CD4-positive, alpha-beta T cell treated with Interleukin-15 for 4 hours (primary cell): ENCODE data around the gene EPYC.
"Not testable (repeated sequence)": the region's sequence is repeated elsewhere in the genome, so short reads cannot be mapped to it uniquely, and the experiment has no call there.

Source experiments
- DNase-seq: peaks from one replicate; pipeline ENCODE4 v3.0.0-alpha.2; 2020; ENCODE audit warnings: low spot score

Gene EPYC

GRCh38 chr12:90990611-90991010, 14.2 kb downstream of the EPYC start:
- no peak for DNase-seq

DNA sequence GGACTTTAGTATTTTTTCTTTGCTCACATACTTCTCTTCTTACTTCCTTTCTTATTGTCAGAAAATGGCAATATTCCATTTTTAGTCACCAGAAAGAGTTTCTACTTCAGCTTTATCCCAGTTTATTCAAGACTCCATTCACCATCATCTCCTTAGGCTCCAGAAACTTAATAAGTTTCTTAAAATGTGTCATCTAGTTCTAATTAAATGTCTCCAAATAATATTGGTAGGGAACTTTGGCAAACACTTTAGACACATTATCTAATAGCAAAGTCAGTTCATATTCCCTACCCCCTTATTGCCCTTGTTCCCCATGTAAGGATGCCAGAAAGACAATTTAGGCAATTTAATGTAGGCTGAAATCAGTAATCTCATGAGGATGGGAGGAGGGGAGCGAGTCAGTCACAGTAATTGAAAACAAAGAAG, 15.1 kb downstream of the EPYC start:
- no peak for DNase-seq

DNA sequence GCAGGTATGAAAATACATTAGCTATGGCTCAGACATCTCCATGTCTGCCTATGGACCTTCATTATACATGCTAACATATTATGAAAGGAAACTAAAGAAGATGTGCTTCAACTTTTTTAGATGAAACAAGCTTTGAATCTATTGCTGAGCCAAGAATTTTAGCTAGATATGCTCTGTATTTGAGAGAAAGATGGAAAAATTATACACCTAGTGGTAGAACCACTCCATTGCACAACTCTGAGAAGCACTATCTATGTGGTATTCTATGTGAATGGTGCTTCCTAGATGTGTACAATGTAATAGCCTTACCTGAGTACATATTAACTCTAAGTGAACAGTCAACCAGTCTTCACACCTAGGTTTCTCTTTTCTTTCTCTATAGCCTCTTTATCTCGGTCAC, 17.3 kb downstream of the EPYC start:
- no peak for DNase-seq

DNA sequence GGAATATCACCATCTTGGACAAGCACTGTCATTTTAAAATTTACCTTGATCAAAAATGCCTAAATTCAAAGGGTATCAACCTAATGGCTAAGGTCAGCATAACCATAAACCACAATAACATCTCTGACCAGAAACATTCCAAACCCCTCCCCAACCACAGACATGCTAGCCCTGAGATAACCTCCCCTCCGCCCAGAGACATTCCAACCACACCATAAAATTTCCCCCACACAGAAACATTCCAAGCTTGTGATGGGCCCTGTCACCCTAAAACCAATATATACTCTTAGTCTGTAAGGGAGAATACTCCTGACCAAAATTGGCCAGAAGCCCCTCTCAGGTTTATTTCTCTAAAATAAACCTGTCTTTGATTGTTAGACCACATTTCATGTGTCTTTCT, 17.7 kb downstream of the EPYC start:
- DNase-seq = no peak

DNA sequence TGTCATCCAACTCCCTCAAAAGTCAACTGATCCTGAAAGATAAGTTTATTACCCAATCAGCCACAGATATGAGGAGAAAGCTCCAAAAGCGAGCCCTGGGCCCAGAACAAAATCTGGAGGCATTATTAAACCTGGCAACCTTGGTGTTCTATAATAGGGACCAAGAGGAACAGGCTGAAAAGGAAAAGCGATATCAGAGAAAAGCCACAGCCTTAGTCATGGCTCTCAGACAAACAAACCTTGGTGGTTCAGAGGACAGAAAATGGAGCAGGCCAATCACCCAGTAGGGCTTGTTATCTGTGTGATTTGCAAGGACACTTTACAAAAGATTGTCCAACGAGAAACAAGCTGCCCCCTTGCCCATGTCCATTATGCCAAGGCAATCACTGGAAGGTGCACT, 19.4 kb downstream of the EPYC start:
- DNase-seq = not testable (repeated sequence)

DNA sequence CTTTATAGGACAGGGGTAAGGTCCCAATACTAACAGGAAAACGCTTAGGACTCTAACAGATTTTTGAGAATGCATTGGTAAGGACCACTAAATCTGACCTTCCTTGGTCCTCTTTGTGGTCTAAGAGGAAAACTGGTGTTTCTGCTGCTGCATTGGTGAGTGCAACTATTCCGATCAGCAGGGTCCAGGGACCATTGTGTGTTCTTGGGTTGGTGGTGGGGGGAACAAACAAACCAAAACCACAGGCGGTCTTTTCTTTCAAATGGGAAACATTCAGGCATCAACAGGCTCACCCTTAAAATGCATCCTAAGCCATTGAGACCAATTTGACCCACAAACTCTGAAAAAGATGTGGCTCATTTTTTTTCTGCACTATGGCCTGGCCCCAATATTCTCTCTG, 20.7 kb downstream of the EPYC start:
- no peak for DNase-seq

- no peak for DNase-seq
Observed at GRCh38 chr12:90982170-90982569, 22.6 kb downstream of the EPYC start.

DNA sequence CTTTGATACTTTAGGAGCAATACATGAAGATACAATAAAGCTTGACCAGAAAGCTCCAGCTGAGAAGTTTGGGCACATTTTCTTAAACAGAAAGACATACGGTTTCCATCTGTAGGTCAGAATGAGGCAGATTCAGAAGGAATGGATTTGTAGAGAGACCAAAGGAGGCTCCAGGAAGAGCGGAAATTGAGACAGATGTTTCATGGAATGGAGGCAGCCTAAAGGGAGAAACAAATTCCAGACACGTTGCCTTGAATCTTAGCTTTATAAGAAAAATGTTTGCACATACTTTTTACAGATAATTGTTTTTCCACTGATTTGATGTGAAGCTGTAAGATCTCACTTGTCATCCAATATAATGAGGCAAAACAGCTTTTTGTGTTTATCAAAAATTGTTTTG, 24.8 kb downstream of the EPYC start:
- no peak for DNase-seq

DNA sequence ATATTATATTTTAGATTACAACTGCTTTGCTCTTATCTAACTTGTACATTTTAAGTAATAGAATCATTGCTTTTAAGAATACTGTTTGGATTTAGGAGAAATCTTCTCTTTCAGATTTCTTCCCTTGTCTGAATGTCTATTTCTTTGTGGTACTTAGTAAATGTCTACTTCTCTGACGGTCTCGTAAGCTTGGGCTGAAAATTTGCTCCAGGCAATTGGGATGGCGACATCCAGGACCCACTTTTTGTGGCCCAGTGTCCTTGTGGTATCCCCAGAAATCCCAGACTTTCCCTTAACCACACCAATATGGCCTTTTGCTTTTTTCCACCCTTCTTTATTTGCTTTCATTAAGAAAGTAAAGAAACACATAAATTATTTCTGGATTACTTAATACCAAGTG, 25.8 kb downstream of the EPYC start:
- no peak for DNase-seq

DNA sequence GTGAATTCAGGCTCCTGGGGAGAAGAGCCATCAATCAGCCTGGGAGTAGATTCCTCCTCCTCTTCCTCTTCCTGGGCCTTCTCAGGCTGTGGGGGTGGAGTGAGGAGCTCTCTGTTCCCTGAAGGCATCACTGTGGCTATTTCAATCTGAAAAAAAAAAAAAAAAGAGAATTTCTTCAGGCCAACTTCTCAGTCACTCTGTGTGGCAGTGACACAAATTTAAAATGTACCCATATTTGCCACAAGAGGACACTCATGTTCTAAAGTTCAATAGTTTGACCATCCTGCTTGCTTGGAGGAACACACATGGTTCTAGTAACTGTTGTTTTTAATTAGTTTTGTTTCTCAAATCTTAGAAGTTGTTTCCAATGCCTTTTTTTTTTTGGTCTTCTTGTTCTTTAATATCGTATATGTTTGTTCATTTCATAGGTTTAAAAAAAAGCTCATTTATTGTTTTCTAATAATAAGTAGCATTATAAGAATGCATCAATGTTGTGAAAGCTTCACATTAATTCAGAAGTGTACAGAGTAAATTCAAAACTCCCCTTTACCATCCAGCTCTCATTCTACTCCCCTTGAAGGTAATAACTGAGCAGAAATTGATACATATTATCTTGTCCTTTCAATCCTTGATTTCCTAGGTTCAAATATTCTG, 26.5 kb downstream of the EPYC start:
- no peak for DNase-seq

- no peak for DNase-seq
Observed at GRCh38 chr12:90977224-90977623, 27.5 kb downstream of the EPYC start.

DNA sequence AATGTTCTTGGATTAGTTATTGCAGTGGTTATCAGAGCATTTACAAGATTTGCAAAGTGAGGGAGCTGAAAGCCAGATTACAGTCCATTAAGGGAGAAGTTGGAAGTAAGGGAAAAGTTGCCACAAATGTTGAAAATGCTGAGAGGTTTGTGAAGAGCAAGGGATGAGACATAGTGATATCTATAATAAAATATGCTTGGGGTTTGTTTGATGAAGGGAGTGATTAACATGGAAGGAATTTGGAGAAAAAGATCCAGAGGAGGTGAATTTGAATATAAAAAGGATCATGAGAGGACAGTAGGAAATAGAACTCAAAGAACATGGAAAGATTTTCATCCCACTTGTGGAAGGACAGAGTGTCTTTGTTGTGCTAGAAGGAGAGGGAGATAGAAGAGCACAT, 30.5 kb downstream of the EPYC start:
- no peak for DNase-seq

DNA sequence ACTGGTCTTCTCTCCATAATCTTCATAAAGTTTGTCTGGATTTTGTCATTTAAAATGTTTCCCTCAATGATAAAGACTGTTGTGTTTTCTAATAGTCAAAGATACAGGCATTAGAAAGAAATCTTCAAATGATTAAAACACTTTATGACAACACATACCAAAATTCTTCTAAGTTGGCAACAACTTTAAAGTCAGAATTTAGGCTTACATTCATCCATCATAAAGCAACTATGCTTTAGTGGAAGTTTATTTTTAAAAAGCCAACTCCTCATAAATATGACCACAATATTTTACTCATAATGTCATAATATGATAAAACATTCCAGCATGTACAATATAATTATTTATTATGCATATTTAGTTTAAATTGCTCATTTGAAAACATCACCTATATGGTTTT, 32.5 kb downstream of the EPYC start:
- DNase-seq = no peak

GRCh38 chr12:90970911-90971310, 33.9 kb downstream of the EPYC start:
- no peak for DNase-seq

- no peak for DNase-seq
Observed at GRCh38 chr12:90970471-90970870, 34.3 kb downstream of the EPYC start.

GRCh38 chr12:90969851-90970250, 34.9 kb downstream of the EPYC start:
- DNase-seq = no peak

DNA sequence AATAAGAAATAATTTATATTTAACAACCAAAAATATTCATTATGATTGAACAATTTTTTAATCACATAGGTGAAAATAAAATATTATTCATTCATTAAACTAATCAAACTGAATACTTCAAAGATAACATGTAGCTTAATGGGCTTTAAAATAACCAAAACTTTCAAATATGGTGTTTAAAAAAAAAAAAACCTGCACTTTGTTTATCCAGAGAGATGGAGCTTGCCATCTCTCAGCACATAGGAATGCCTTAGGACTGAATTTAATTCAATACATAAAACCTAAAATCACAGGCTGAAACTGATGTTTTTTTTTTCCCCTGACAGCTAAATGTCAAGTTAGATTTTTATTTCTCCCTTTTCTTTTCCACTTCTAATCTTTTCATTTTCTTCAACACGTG, 35.4 kb downstream of the EPYC start:
- no peak for DNase-seq

DNA sequence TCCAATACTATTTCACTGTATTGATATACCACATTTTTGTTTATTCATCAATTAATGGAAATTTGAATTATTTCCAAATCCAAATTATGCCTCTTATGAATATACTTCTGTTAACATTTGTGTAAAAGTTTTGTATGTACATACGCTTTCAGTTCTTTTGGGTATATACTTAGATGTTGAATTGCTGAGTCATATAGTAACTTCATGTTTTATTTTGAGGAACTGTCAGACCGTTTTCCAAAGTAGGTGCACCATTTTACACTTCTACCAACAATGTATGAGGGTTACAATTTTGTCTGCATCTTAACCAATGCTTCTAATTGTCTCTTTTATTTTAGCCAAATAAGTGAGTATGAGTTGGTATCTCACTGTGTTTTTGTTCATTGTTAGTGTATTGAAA, 39.6 kb downstream of the EPYC start:
- no peak for DNase-seq

- no peak for DNase-seq
Observed at GRCh38 chr12:90964616-90965015, 40.2 kb downstream of the EPYC start.

DNA sequence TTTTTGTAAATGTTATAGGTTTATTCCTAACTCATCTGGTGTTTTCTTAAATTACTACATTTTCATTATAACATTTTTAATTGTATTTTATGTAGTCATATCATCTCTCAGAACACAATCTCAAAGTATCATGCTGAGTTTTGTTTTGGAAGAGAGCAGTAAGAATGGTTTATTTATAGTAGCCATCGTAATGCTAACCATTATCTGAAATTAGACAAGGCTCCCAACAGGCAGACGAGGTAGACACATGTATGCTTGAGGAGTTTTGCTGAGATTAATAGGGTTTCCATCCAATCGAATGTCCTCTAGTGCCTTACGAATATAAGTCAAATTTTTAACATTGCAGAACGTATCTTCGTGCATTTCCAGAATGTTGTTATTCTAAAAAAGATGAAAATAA, 40.8 kb downstream of the EPYC start:
- no peak for DNase-seq

DNA sequence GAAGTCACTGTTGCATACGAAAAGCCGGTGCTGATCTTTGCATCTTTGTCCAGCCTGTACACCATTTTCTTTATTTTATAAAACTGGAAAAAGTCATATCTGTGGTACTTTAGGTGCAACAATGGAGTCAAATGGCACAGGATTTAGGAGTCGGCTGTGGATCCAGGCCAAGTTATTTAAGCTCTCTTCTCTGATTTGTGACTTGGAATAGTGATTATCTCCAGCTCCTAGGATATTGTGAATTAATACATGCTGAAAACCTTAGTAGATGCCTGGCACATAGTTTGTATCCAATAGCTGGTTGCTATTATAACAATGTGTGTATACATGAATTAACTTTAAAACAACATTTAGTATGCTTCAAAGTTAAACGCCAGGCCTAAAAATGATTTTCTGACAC, 43.6 kb downstream of the EPYC start:
- DNase-seq = no peak

DNA sequence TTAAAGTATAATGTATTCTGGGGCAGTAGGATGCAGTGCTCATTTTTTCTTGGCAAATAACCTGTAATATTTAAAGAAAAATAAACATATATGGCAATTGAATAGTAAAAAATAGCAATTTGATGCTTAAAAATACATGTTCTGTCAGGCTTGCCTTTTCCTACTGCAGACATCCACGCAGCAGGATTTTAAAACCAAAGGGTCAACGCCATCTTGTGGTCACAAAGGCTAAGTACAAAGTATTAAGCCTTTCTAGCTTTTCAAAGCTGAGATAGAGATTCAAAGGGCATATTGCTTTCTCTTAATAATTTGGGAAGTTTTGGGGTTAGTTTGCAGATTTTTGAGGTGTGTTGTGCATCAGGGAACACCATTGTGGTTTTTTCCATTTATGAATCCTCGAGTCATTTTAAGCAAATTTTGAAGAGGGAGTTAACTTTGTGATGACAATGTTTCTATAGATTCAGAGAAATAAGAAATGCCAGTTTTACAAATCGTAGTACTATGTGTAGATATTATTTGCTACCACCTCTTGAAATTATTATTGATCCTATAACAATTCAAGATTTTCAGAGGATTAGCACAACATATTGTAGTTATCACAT, 45.1 kb downstream of the EPYC start:
- DNase-seq = peak; percentile 26

DNA sequence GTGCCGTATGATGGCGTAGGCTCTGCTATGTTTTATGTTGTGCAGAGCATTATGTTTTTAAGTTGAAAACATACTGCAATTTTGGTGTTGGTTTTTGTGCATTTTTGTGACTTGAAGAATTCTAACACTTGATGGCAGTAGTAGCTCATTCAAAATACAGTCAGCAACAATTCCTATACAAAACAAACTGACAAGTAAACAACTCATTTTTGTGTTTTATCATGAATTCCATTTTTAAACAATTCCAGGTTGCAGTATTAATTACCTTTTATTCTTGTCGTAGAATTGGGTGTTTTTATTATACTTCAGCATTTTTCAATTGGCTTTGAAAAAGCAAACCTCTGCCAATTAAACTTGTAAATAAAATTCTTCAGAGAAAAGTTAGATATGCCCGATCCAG, 45.7 kb downstream of the EPYC start:
- DNase-seq = no peak

DNA sequence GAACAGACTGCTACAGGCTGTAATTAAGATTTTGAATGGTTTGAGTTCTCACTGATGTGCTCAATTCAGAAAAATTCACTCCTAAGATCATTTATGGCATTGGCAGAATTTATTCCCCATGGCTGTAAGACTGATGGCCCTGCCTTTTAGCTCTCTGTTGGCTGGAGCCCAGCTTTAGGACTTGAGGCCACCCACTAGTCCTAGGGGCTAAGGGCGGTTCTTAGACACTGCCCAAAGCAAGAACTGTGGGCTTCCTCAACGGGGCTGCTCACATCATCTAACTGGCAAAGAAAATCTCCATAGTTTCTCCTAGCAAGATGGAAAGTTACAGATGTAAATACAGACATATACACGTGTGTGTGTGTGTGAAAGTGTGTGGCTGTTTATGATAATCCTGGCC, 46.4 kb downstream of the EPYC start:
- no peak for DNase-seq
